Erythroblast (primary cell): Measurements from ENCODE around the gene PTGR3.

Experiments used
- GATA1 ChIP-seq: IDR thresholded peaks from 2 replicates; pipeline ENCODE4 v1.6.1; 2011; ENCODE audit warnings: low read depth, mild to moderate bottlenecking, control low read depth, low read length, moderate library complexity
- POLR2A ChIP-seq: IDR thresholded peaks from 2 replicates; pipeline ENCODE4 v1.6.1; 2011; ENCODE audit warnings: mild to moderate bottlenecking, low read length

DNA sequence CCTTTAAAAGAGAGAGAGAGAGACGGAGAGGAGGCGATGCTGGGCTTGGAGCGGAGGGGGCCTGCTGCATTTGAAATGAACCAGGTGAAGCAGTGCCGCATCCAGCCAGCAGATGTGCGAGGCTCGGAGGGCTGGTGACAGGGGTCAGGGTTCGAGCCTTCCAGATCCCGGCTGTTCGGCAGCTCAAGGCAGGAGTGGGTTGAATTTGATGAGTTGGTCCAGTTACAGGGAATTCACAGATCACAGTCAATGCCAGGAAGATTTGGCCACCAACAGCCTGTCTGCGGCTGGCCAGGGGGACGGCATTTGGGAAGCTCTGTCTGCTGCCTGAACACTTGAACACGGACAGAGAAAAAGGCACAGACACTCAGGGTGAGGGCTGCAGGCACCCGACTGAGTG is 48.6 kb downstream of the PTGR3 start:
- TF ChIP-seq POLR2A (no peak), GATA1 (no peak)
